Loucy (cell line): ENCODE results near the gene CFAP77.

Source experiments
- H2AFZ ChIP-seq: fragments of 200-600 bp; sonication (generic); 2 replicates; pipeline ENCODE4 v1.6.0; 2016; ENCODE audit warnings: antibody characterized with exemption, mild to moderate bottlenecking, low read length, moderate library complexity
- H3F3A ChIP-seq: fragments of 200-600 bp; 2 replicates; pipeline ENCODE4 v1.6.0; 2016; ENCODE audit warnings: antibody characterized with exemption, low read depth, mild to moderate bottlenecking
- H3K27me3 ChIP-seq: fragments of 200-600 bp; sonication (generic); 2 replicates; pipeline ENCODE4 v1.6.1; 2014; ENCODE audit warnings: low read length, mild to moderate bottlenecking; ENCODE audit not compliant: insufficient read depth, poor library complexity, severe bottlenecking
- H3K36me3 ChIP-seq: fragments of 200-600 bp; sonication (generic); 2 replicates; pipeline ENCODE4 v1.6.1; 2016; ENCODE audit warnings: low read length; ENCODE audit not compliant: insufficient read depth
- H3K4me1 ChIP-seq: fragments of 200-600 bp; sonication (generic); 2 replicates; pipeline ENCODE4 v1.5.1; 2014; ENCODE audit warnings: low read length, mild to moderate bottlenecking; ENCODE audit not compliant: insufficient read depth, poor library complexity, severe bottlenecking
- H3K4me2 ChIP-seq: fragments of 200-600 bp; sonication (generic); 2 replicates; pipeline ENCODE4 v1.6.0; 2014; ENCODE audit warnings: antibody characterized with exemption, low read length, low read depth, mild to moderate bottlenecking; ENCODE audit not compliant: poor library complexity, severe bottlenecking
- H3K4me3 ChIP-seq: fragments of 200-600 bp; sonication (generic); 2 replicates; pipeline ENCODE4 v1.5.1; 2014; ENCODE audit warnings: low read length, mild to moderate bottlenecking, mixed read lengths; ENCODE audit not compliant: poor library complexity, severe bottlenecking
- H3K79me2 ChIP-seq: fragments of 200-600 bp; sonication (generic); 2 replicates; pipeline ENCODE4 v1.6.1; 2014; ENCODE audit warnings: low read length; ENCODE audit not compliant: insufficient read depth
- H3K9ac ChIP-seq: fragments of 200-600 bp; sonication (generic); 2 replicates; pipeline ENCODE4 v1.6.0; 2014; ENCODE audit warnings: mild to moderate bottlenecking, low read depth, low read length, moderate library complexity; ENCODE audit not compliant: poor library complexity, severe bottlenecking
- H3K9me2 ChIP-seq: fragments of 200-600 bp; sonication (generic); replicated peaks from 2 replicates; pipeline ENCODE4 v1.6.1; 2016; ENCODE audit warnings: low read depth, low read length, mixed read lengths
- H3K9me3 ChIP-seq: fragments of 200-600 bp; sonication (generic); 2 replicates; pipeline ENCODE4 v1.6.1; 2014; ENCODE audit warnings: mild to moderate bottlenecking, antibody characterized with exemption, low read length, low read depth; ENCODE audit not compliant: insufficient read depth
- H4K20me1 ChIP-seq: fragments of 200-600 bp; sonication (generic); 2 replicates; pipeline ENCODE4 v1.6.0; 2014; ENCODE audit warnings: antibody characterized with exemption, low read length, mild to moderate bottlenecking; ENCODE audit not compliant: insufficient read depth, poor library complexity, severe bottlenecking
- CTCF ChIP-seq: fragments of 200-600 bp; sonication (generic); conservative IDR thresholded peaks from 2 replicates; pipeline ENCODE4 v1.5.1; 2014; ENCODE audit warnings: mild to moderate bottlenecking, antibody characterized with exemption, low read length
- EZH2phosphoT487 ChIP-seq: fragments of 200-600 bp; IDR thresholded peaks from 2 replicates; pipeline ENCODE4 v1.6.1; 2018; ENCODE audit warnings: antibody characterized with exemption, mild to moderate bottlenecking, moderate library complexity, borderline replicate concordance

The CFAP77 gene

DNA sequence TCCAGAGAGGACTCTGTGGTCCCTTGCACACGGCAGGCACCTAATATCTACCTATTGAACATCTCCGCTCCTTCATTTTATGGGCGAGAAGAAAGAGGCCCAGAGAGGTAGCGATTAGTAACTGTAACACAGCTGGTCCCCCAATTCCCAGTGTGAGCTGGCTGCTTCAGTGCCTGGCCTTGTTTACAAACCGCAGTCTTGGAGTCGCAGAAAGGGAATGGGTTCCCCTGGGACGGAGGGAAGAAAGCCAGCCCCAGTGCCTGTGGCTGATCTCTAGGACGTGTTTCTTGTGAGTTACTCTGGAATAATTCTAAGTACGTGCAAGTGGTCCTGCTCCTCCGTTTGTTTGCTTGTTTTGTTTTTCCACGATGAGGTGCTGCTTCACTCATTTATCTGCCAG, 52.0 kb downstream of the CFAP77 start:
- TF ChIP-seq CTCF = no peak
- no peak for TF ChIP-seq EZH2phosphoT487
- H3K4me2 ChIP-seq = no peak overlapping the region
- no peaks in the 10 kb centered on the region for H3K36me3 ChIP-seq
- H2AFZ ChIP-seq = no peak overlapping the region
- no peaks in the 10 kb centered on the region for H3F3A ChIP-seq
- no peak overlapping the region for H3K9ac ChIP-seq
- no peaks in the 10 kb centered on the region for H3K9me3 ChIP-seq
- no peaks in the 10 kb centered on the region for H3K4me1 ChIP-seq
- no peaks in the 10 kb centered on the region for H3K79me2 ChIP-seq
- H3K27me3 ChIP-seq = no peaks in the 10 kb centered on the region
- no peaks in the 10 kb centered on the region for H3K9me2 ChIP-seq
- no peaks in the 10 kb centered on the region for H4K20me1 ChIP-seq
- H3K4me3 ChIP-seq = no peak overlapping the region

- H3K4me3 ChIP-seq = no peak overlapping the region
- no peaks in the 10 kb centered on the region for H3K79me2 ChIP-seq
- no peaks in the 10 kb centered on the region for H3K36me3 ChIP-seq
- no peaks in the 10 kb centered on the region for H3K9me3 ChIP-seq
- H3K9me2 ChIP-seq = no peaks in the 10 kb centered on the region
- no peak overlapping the region for H3K4me2 ChIP-seq
- no peak overlapping the region for H2AFZ ChIP-seq
- H3K27me3 ChIP-seq = no peaks in the 10 kb centered on the region
- H4K20me1 ChIP-seq = no peaks in the 10 kb centered on the region
- no peak for TF ChIP-seq EZH2phosphoT487
- no peak for TF ChIP-seq CTCF
- H3F3A ChIP-seq = no peaks in the 10 kb centered on the region
- no peak overlapping the region for H3K9ac ChIP-seq
- H3K4me1 ChIP-seq = no peaks in the 10 kb centered on the region
These were observed 54.5 kb downstream of the CFAP77 start for GRCh38 chr9:132464547-132464946.

- Histone ChIP-seq H3F3A (no peaks in the 10 kb centered on the region), H2AFZ (no peak overlapping the region), H3K9me2 (no peaks in the 10 kb centered on the region), H3K4me3 (no peak overlapping the region), H3K36me3 (no peaks in the 10 kb centered on the region), H3K9me3 (no peaks in the 10 kb centered on the region), H3K9ac (no peak overlapping the region), H3K4me2 (no peak overlapping the region), H3K79me2 (no peaks in the 10 kb centered on the region), H3K4me1 (no peaks in the 10 kb centered on the region), H4K20me1 (no peaks in the 10 kb centered on the region), H3K27me3 (no peaks in the 10 kb centered on the region)
- no peak; the same call in 1 of the 2 replicates for TF ChIP-seq CTCF
These were observed 55.2 kb downstream of the CFAP77 start for GRCh38 chr9:132465131-132465635.
